ENCODE data around the gene TOP3B. TPM values are rescaled to one million over a fixed set of nuclear protein-coding genes. Genes with fewer than 3 reads are reported as not detected.

The TOP3B gene
- total and polyA plus RNA-seq, 2 experiments from 2014 or later: 35.7 to 77.7 TPM

- Histone ChIP-seq H2AFZ (no peak overlapping the region), H3F3A (replicated peaks; ENCODE audit: low read depth) (no peaks in the 10 kb centered on the region), H3K4me1 (ENCODE audit: insufficient read depth) (no peaks in the 10 kb centered on the region; the same call in 1 of the 2 replicates), H3K79me2 (replicated peaks; ENCODE audit: insufficient read depth) (no peaks in the 10 kb centered on the region), H3K9me2 (ENCODE audit: insufficient read depth) (no peaks in the 10 kb centered on the region), H3K4me3 (no peak overlapping the region), H3K27ac (ENCODE audit: low read depth) (no peak overlapping the region), H3K36me3 (ENCODE audit: insufficient read depth) (no peaks in the 10 kb centered on the region), H3K27me3 (ENCODE audit: insufficient read depth) (no peaks in the 10 kb centered on the region), H4K20me1 (replicated peaks; ENCODE audit: insufficient read depth) (peaks cover 3% of the 10 kb centered on the region; the same call in 1 of the 2 replicates), H3K4me2 (no peak overlapping the region)
- Mint-ChIP-seq H3K27ac (no peak overlapping the region), H3K4me3 (peak overlapping the region; percentile 84; the same call in 2 of the 3 replicates), H3K27me3 (ENCODE audit: insufficient read depth, low read depth, poor library complexity) (peaks cover 14% of the 10 kb centered on the region), H3K36me3 (ENCODE audit: low read depth) (peaks cover 10% of the 10 kb centered on the region), H3K9me3 (no peaks in the 10 kb centered on the region), H3K4me1 (peaks cover 23% of the 10 kb centered on the region)
- ATAC-seq (no peak), DNase-seq (ENCODE audit: low spot score) (no peak)
- TF ChIP-seq, protein P1, sequence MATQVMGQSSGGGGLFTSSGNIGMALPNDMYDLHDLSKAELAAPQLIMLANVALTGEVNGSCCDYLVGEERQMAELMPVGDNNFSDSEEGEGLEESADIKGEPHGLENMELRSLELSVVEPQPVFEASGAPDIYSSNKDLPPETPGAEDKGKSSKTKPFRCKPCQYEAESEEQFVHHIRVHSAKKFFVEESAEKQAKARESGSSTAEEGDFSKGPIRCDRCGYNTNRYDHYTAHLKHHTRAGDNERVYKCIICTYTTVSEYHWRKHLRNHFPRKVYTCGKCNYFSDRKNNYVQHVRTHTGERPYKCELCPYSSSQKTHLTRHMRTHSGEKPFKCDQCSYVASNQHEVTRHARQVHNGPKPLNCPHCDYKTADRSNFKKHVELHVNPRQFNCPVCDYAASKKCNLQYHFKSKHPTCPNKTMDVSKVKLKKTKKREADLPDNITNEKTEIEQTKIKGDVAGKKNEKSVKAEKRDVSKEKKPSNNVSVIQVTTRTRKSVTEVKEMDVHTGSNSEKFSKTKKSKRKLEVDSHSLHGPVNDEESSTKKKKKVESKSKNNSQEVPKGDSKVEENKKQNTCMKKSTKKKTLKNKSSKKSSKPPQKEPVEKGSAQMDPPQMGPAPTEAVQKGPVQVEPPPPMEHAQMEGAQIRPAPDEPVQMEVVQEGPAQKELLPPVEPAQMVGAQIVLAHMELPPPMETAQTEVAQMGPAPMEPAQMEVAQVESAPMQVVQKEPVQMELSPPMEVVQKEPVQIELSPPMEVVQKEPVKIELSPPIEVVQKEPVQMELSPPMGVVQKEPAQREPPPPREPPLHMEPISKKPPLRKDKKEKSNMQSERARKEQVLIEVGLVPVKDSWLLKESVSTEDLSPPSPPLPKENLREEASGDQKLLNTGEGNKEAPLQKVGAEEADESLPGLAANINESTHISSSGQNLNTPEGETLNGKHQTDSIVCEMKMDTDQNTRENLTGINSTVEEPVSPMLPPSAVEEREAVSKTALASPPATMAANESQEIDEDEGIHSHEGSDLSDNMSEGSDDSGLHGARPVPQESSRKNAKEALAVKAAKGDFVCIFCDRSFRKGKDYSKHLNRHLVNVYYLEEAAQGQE (IDR thresholded peaks at IDR 0.05; ENCODE audit: unreplicated experiment): no peak
- TF ChIP-seq, protein P2, sequence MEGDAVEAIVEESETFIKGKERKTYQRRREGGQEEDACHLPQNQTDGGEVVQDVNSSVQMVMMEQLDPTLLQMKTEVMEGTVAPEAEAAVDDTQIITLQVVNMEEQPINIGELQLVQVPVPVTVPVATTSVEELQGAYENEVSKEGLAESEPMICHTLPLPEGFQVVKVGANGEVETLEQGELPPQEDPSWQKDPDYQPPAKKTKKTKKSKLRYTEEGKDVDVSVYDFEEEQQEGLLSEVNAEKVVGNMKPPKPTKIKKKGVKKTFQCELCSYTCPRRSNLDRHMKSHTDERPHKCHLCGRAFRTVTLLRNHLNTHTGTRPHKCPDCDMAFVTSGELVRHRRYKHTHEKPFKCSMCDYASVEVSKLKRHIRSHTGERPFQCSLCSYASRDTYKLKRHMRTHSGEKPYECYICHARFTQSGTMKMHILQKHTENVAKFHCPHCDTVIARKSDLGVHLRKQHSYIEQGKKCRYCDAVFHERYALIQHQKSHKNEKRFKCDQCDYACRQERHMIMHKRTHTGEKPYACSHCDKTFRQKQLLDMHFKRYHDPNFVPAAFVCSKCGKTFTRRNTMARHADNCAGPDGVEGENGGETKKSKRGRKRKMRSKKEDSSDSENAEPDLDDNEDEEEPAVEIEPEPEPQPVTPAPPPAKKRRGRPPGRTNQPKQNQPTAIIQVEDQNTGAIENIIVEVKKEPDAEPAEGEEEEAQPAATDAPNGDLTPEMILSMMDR (conservative IDR thresholded peaks at IDR 0.05; ENCODE audit: low read depth in 2 of 2): no peak
- TF ChIP-seq ZNF114 (CRISPR knock-in tag; IDR thresholded peaks at IDR 0.05) (no peak), JUNB (IDR thresholded peaks at IDR 0.05; ENCODE audit: unreplicated experiment) (no peak), EZH2phosphoT487 (IDR thresholded peaks at IDR 0.05; ENCODE audit: unreplicated experiment) (no peak)
- TF ChIP-seq, protein P3, sequence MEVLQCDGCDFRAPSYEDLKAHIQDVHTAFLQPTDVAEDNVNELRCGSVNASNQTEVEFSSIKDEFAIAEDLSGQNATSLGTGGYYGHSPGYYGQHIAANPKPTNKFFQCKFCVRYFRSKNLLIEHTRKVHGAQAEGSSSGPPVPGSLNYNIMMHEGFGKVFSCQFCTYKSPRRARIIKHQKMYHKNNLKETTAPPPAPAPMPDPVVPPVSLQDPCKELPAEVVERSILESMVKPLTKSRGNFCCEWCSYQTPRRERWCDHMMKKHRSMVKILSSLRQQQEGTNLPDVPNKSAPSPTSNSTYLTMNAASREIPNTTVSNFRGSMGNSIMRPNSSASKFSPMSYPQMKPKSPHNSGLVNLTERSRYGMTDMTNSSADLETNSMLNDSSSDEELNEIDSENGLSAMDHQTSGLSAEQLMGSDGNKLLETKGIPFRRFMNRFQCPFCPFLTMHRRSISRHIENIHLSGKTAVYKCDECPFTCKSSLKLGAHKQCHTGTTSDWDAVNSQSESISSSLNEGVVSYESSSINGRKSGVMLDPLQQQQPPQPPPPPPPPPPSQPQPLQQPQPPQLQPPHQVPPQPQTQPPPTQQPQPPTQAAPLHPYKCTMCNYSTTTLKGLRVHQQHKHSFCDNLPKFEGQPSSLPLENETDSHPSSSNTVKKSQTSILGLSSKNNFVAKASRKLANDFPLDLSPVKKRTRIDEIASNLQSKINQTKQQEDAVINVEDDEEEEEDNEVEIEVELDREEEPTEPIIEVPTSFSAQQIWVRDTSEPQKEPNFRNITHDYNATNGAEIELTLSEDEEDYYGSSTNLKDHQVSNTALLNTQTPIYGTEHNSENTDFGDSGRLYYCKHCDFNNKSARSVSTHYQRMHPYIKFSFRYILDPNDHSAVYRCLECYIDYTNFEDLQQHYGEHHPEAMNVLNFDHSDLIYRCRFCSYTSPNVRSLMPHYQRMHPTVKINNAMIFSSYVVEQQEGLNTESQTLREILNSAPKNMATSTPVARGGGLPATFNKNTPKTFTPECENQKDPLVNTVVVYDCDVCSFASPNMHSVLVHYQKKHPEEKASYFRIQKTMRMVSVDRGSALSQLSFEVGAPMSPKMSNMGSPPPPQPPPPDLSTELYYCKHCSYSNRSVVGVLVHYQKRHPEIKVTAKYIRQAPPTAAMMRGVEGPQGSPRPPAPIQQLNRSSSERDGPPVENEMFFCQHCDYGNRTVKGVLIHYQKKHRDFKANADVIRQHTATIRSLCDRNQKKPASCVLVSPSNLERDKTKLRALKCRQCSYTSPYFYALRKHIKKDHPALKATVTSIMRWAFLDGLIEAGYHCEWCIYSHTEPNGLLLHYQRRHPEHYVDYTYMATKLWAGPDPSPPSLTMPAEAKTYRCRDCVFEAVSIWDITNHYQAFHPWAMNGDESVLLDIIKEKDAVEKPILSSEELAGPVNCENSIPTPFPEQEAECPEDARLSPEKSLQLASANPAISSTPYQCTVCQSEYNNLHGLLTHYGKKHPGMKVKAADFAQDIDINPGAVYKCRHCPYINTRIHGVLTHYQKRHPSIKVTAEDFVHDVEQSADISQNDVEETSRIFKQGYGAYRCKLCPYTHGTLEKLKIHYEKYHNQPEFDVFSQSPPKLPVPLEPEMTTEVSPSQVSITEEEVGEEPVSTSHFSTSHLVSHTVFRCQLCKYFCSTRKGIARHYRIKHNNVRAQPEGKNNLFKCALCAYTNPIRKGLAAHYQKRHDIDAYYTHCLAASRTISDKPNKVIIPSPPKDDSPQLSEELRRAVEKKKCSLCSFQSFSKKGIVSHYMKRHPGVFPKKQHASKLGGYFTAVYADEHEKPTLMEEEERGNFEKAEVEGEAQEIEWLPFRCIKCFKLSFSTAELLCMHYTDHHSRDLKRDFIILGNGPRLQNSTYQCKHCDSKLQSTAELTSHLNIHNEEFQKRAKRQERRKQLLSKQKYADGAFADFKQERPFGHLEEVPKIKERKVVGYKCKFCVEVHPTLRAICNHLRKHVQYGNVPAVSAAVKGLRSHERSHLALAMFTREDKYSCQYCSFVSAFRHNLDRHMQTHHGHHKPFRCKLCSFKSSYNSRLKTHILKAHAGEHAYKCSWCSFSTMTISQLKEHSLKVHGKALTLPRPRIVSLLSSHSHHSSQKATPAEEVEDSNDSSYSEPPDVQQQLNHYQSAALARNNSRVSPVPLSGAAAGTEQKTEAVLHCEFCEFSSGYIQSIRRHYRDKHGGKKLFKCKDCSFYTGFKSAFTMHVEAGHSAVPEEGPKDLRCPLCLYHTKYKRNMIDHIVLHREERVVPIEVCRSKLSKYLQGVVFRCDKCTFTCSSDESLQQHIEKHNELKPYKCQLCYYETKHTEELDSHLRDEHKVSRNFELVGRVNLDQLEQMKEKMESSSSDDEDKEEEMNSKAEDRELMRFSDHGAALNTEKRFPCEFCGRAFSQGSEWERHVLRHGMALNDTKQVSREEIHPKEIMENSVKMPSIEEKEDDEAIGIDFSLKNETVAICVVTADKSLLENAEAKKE (CRISPR knock-in tag; IDR thresholded peaks at IDR 0.05): no peak
Measured at GRCh38 chr22:21939461-21939913, 43.1 kb downstream of the TOP3B start.

All from GM23338 (cell line).